GM23338 (cell line): ENCODE measurements around the gene DEDD2. TPM values are rescaled to one million over a fixed set of nuclear protein-coding genes. Genes with fewer than 3 reads are reported as not detected.
A peak's percentile ranks its signal among the peaks of the same experiment; 100 is the strongest.
"Not testable (repeated sequence)": the region's sequence is repeated elsewhere in the genome, so short reads cannot be mapped to it uniquely, and the experiment has no call there.

Source experiments
- ATAC-seq: fragments of 200-7000 bp; cut with Tn5 transposase; 3 replicates; pipeline ENCODE4 v1.9.1; 2020
- DNase-seq: peaks from one replicate; pipeline ENCODE4 v3.0.0-alpha.2; 2015; ENCODE audit warnings: low spot score
- H2AFZ ChIP-seq: fragments of 200-600 bp; sonication (generic); 2 replicates; pipeline ENCODE4 v1.8.0; 2016; ENCODE audit warnings: antibody characterized with exemption, mild to moderate bottlenecking, moderate library complexity
- H3F3A ChIP-seq: fragments of 200-600 bp; sonication (generic); replicated peaks from 2 replicates; pipeline ENCODE4 v1.8.0; 2017; ENCODE audit warnings: antibody characterized with exemption, mixed run types, low read depth
- H3K27ac ChIP-seq: fragments of 200-600 bp; sonication (generic); 2 replicates; pipeline ENCODE4 v1.6.1; 2016; ENCODE audit warnings: low read depth
- H3K27me3 ChIP-seq: fragments of 200-600 bp; sonication (generic); 2 replicates; pipeline ENCODE4 v1.8.0; 2016; ENCODE audit warnings: mild to moderate bottlenecking, mixed run types, moderate library complexity; ENCODE audit not compliant: insufficient read depth
- H3K36me3 ChIP-seq: fragments of 200-600 bp; sonication (generic); 2 replicates; pipeline ENCODE4 v1.8.0; 2016; ENCODE audit warnings: mild to moderate bottlenecking; ENCODE audit not compliant: insufficient read depth
- H3K4me1 ChIP-seq: fragments of 200-600 bp; sonication (generic); 2 replicates; pipeline ENCODE4 v1.8.0; 2016; ENCODE audit warnings: mild to moderate bottlenecking, moderate library complexity; ENCODE audit not compliant: insufficient read depth
- H3K4me2 ChIP-seq: fragments of 200-600 bp; sonication (generic); 2 replicates; pipeline ENCODE4 v1.7.1; 2017; ENCODE audit warnings: mixed run types
- H3K4me3 ChIP-seq: fragments of 200-600 bp; sonication (generic); 2 replicates; pipeline ENCODE4 v1.6.1; 2016; ENCODE audit warnings: mixed run types
- H3K79me2 ChIP-seq: fragments of 200-600 bp; sonication (generic); replicated peaks from 2 replicates; pipeline ENCODE4 v1.8.0; 2017; ENCODE audit warnings: mild to moderate bottlenecking; ENCODE audit not compliant: insufficient read depth
- H3K9me2 ChIP-seq: fragments of 200-600 bp; sonication (generic); 2 replicates; pipeline ENCODE4 v1.8.0; 2017; ENCODE audit not compliant: insufficient read depth
- H4K20me1 ChIP-seq: fragments of 200-600 bp; sonication (generic); replicated peaks from 2 replicates; pipeline ENCODE4 v1.8.0; 2017; ENCODE audit warnings: mild to moderate bottlenecking; ENCODE audit not compliant: insufficient read depth
- H3K27ac Mint-ChIP-seq: 2 replicates; pipeline ENCODE4 v1.8.0; 2020; ENCODE audit warnings: inconsistent platforms, mild to moderate bottlenecking, moderate library complexity, mixed read lengths
- H3K27me3 Mint-ChIP-seq: 3 replicates; pipeline ENCODE4 v1.8.0; 2022; ENCODE audit warnings: low read depth, mild to moderate bottlenecking, moderate library complexity, mixed read lengths, inconsistent platforms; ENCODE audit not compliant: insufficient read depth, poor library complexity
- H3K36me3 Mint-ChIP-seq: 3 replicates; pipeline ENCODE4 v1.8.0; 2021; ENCODE audit warnings: low read depth, mild to moderate bottlenecking, inconsistent platforms, moderate library complexity, mixed read lengths
- H3K4me1 Mint-ChIP-seq: 3 replicates; pipeline ENCODE4 v1.8.0; 2020; ENCODE audit warnings: mild to moderate bottlenecking, inconsistent platforms, mixed read lengths
- H3K4me3 Mint-ChIP-seq: 3 replicates; pipeline ENCODE4 v1.8.0; 2021; ENCODE audit warnings: moderate library complexity, mild to moderate bottlenecking, inconsistent platforms, mixed read lengths
- H3K9me3 Mint-ChIP-seq: 3 replicates; pipeline ENCODE4 v1.8.0; 2020; ENCODE audit warnings: moderate library complexity, mild to moderate bottlenecking, inconsistent platforms, mixed read lengths
- CREB1 ChIP-seq: fragments of 250-450 bp; sonication (Bioruptor Pico); IDR thresholded peaks from 2 replicates; pipeline ENCODE4 v1.5.0; 2020; ENCODE audit warnings: low read depth, mild to moderate bottlenecking, moderate library complexity
- EZH2 ChIP-seq: fragments of 200-600 bp; sonication (generic); IDR thresholded peaks from one replicate; pipeline ENCODE4 v1.8.0; 2017; ENCODE audit warnings: antibody characterized with exemption, mild to moderate bottlenecking, low read depth; ENCODE audit not compliant: unreplicated experiment
- EZH2phosphoT487 ChIP-seq: fragments of 200-600 bp; sonication (generic); IDR thresholded peaks from one replicate; pipeline ENCODE4 v1.8.1; 2018; ENCODE audit warnings: antibody characterized with exemption; ENCODE audit not compliant: unreplicated experiment
- JUNB ChIP-seq: IDR thresholded peaks from one replicate; pipeline ENCODE4 v1.6.1; 2016; ENCODE audit warnings: antibody characterized with exemption; ENCODE audit not compliant: unreplicated experiment
- POLR2AphosphoS5 ChIP-seq: IDR thresholded peaks from 2 replicates; pipeline ENCODE4 v1.6.1; 2016; ENCODE audit warnings: antibody characterized with exemption, low read depth
- STAT1 ChIP-seq: IDR thresholded peaks from one replicate; pipeline ENCODE4 v1.6.1; 2016; ENCODE audit warnings: antibody characterized with exemption; ENCODE audit not compliant: unreplicated experiment
- polyA plus RNA-seq: library from polyadenylated mRNA; unstranded; fragments of >200 nt; fragmentation: Nextera tagmentation; extraction: Ambion mirVana; gene quantifications from 2 replicates; pipeline ENCODE4 v1.2.1, GENCODE V29; 2016
- total RNA-seq: library from RNA; depleted of rRNA; stranded (reverse); fragments of >200 nt; shearing (Covaris generic); gene quantifications from 2 replicates; pipeline ENCODE4 v1.2.3, GENCODE V29; 2014
- TF ChIP-seq, protein P1 (sequence below): IDR thresholded peaks from 2 replicates; pipeline ENCODE4 v1.6.1; 2016; ENCODE audit warnings: antibody characterized with exemption
- TF ChIP-seq, protein P2 (sequence below): fragments of 250-450 bp; sonication (Bioruptor Pico); IDR thresholded peaks from 2 replicates; pipeline ENCODE4 v1.5.0; 2020; ENCODE audit warnings: mild to moderate bottlenecking, moderate library complexity
- TF ChIP-seq, protein P3 (sequence below): IDR thresholded peaks from one replicate; pipeline ENCODE4 v1.6.1; 2018; ENCODE audit warnings: antibody characterized with exemption; ENCODE audit not compliant: unreplicated experiment

Gene DEDD2
- total and polyA plus RNA-seq, 2 experiments from 2014 or later: 23.4 to 63.0 TPM

DNA sequence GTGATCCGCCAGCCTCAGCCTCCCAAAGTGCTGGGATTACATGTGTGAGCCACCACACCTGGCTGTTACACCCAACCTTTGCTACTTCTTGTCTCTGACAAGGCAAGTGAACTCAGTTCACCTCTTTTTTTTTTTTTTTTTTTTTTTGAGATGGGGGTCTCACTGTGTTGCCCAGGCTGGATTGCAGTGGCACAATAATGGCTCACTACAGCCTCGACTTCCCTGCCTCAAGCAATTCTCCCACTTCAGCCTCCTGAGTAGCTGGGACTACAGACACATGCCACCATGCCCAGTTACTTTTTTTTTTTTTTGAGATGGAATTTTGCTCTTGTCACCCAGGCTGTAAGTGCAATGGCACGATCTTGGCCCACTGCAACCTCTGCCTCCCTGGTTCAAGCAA lies 40.4 kb upstream of the DEDD2 start:
- not testable (repeated sequence) for H3K4me3 Mint-ChIP-seq, H3K9me3 Mint-ChIP-seq, H3K9me2 ChIP-seq, H3K4me2 ChIP-seq, H3K27ac ChIP-seq, H3K27ac Mint-ChIP-seq, H3K36me3 ChIP-seq, H3K4me1 ChIP-seq, ATAC-seq, H3K4me3 ChIP-seq, H3K36me3 Mint-ChIP-seq, DNase-seq, H2AFZ ChIP-seq, H3K4me1 Mint-ChIP-seq, H4K20me1 ChIP-seq
- H3K27me3 ChIP-seq: peaks cover 17% of the 10 kb centered on the region
- peaks cover 11% of the 10 kb centered on the region for H3K79me2 ChIP-seq
- peaks cover 17% of the 10 kb centered on the region for H3F3A ChIP-seq
- peaks cover 27% of the 10 kb centered on the region for H3K27me3 Mint-ChIP-seq

DNA sequence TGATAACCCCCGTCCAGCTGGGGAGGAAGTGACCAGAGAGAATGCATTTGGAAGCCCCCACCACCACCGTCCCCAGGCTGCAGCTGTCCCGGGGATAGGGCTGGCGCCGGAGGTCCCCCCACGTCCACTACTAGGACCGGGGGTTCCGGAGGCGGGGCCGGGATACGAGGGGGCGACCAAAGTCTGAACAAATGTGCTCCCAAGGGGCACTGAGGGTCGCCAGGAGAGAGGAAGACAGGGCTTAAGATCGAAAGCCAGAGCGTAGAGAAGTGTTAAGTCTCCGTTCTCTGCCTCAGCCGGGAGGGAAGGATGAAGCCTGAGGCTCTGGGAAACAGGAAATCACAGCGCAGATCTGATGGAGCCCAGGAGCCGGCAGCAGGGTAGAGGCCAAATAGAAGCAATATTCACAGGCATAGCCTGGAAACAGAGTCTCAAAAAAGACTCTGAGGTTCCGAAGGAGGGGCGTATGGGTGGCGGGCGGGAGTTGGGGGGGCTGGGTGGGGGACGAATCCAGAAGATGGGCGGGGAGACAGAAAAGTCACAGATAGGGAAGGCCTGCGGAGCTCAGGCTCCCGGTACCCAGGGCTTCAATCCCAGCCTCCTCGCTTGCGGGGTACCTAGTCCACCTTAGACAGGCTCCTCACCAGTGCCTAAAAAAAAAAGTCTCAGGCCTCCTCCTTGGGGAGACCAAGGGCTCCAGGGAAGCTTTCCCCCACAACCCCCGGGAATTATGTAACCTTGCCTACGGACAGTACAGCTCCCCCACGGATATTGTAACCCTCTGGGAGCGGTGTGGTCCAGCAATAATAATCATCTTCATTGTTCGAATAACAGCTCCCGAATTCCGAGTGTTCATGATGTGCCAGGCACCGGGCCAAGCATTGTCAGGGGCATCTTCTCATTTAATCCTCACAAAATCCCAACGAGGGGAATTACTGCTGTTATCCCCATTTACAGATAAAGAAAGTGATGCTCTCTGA lies 38.6 kb upstream of the DEDD2 start:
- Histone ChIP-seq H2AFZ (peak overlapping the region; percentile 89; the same call in 1 of the 2 replicates), H3F3A (peaks cover 17% of the 10 kb centered on the region), H3K27ac (peak overlapping the region; percentile 83; the same call in 1 of the 2 replicates), H3K79me2 (peaks cover 24% of the 10 kb centered on the region), H3K36me3 (no peaks in the 10 kb centered on the region), H3K27me3 (peaks cover 17% of the 10 kb centered on the region), H3K4me3 (peak overlapping the region; percentile 96), H4K20me1 (no peaks in the 10 kb centered on the region), H3K4me2 (peak overlapping the region; percentile 99), H3K9me2 (no peaks in the 10 kb centered on the region), H3K4me1 (peaks cover 19% of the 10 kb centered on the region)
- Mint-ChIP-seq H3K9me3 (no peaks in the 10 kb centered on the region; the same call in 1 of the 3 replicates), H3K4me1 (peaks cover 24% of the 10 kb centered on the region), H3K27me3 (peaks cover 35% of the 10 kb centered on the region), H3K4me3 (peak overlapping the region; percentile 71), H3K36me3 (peaks cover 4% of the 10 kb centered on the region; the same call in 1 of the 3 replicates), H3K27ac (no peak overlapping the region; the same call in 1 of the 2 replicates)
- DNase-seq (peak; percentile 79), ATAC-seq (peak; percentile 16)
- TF ChIP-seq EZH2 (no peak), STAT1 (no peak), POLR2AphosphoS5 (no peak), EZH2phosphoT487 (no peak), CREB1 (no peak), JUNB (no peak)
- TF ChIP-seq, protein P1, sequence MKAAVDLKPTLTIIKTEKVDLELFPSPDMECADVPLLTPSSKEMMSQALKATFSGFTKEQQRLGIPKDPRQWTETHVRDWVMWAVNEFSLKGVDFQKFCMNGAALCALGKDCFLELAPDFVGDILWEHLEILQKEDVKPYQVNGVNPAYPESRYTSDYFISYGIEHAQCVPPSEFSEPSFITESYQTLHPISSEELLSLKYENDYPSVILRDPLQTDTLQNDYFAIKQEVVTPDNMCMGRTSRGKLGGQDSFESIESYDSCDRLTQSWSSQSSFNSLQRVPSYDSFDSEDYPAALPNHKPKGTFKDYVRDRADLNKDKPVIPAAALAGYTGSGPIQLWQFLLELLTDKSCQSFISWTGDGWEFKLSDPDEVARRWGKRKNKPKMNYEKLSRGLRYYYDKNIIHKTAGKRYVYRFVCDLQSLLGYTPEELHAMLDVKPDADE: no peak; the same call in 1 of the 2 replicates
- TF ChIP-seq, protein P2, sequence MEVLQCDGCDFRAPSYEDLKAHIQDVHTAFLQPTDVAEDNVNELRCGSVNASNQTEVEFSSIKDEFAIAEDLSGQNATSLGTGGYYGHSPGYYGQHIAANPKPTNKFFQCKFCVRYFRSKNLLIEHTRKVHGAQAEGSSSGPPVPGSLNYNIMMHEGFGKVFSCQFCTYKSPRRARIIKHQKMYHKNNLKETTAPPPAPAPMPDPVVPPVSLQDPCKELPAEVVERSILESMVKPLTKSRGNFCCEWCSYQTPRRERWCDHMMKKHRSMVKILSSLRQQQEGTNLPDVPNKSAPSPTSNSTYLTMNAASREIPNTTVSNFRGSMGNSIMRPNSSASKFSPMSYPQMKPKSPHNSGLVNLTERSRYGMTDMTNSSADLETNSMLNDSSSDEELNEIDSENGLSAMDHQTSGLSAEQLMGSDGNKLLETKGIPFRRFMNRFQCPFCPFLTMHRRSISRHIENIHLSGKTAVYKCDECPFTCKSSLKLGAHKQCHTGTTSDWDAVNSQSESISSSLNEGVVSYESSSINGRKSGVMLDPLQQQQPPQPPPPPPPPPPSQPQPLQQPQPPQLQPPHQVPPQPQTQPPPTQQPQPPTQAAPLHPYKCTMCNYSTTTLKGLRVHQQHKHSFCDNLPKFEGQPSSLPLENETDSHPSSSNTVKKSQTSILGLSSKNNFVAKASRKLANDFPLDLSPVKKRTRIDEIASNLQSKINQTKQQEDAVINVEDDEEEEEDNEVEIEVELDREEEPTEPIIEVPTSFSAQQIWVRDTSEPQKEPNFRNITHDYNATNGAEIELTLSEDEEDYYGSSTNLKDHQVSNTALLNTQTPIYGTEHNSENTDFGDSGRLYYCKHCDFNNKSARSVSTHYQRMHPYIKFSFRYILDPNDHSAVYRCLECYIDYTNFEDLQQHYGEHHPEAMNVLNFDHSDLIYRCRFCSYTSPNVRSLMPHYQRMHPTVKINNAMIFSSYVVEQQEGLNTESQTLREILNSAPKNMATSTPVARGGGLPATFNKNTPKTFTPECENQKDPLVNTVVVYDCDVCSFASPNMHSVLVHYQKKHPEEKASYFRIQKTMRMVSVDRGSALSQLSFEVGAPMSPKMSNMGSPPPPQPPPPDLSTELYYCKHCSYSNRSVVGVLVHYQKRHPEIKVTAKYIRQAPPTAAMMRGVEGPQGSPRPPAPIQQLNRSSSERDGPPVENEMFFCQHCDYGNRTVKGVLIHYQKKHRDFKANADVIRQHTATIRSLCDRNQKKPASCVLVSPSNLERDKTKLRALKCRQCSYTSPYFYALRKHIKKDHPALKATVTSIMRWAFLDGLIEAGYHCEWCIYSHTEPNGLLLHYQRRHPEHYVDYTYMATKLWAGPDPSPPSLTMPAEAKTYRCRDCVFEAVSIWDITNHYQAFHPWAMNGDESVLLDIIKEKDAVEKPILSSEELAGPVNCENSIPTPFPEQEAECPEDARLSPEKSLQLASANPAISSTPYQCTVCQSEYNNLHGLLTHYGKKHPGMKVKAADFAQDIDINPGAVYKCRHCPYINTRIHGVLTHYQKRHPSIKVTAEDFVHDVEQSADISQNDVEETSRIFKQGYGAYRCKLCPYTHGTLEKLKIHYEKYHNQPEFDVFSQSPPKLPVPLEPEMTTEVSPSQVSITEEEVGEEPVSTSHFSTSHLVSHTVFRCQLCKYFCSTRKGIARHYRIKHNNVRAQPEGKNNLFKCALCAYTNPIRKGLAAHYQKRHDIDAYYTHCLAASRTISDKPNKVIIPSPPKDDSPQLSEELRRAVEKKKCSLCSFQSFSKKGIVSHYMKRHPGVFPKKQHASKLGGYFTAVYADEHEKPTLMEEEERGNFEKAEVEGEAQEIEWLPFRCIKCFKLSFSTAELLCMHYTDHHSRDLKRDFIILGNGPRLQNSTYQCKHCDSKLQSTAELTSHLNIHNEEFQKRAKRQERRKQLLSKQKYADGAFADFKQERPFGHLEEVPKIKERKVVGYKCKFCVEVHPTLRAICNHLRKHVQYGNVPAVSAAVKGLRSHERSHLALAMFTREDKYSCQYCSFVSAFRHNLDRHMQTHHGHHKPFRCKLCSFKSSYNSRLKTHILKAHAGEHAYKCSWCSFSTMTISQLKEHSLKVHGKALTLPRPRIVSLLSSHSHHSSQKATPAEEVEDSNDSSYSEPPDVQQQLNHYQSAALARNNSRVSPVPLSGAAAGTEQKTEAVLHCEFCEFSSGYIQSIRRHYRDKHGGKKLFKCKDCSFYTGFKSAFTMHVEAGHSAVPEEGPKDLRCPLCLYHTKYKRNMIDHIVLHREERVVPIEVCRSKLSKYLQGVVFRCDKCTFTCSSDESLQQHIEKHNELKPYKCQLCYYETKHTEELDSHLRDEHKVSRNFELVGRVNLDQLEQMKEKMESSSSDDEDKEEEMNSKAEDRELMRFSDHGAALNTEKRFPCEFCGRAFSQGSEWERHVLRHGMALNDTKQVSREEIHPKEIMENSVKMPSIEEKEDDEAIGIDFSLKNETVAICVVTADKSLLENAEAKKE (CRISPR knock-in tag): no peak
- TF ChIP-seq, protein P3, sequence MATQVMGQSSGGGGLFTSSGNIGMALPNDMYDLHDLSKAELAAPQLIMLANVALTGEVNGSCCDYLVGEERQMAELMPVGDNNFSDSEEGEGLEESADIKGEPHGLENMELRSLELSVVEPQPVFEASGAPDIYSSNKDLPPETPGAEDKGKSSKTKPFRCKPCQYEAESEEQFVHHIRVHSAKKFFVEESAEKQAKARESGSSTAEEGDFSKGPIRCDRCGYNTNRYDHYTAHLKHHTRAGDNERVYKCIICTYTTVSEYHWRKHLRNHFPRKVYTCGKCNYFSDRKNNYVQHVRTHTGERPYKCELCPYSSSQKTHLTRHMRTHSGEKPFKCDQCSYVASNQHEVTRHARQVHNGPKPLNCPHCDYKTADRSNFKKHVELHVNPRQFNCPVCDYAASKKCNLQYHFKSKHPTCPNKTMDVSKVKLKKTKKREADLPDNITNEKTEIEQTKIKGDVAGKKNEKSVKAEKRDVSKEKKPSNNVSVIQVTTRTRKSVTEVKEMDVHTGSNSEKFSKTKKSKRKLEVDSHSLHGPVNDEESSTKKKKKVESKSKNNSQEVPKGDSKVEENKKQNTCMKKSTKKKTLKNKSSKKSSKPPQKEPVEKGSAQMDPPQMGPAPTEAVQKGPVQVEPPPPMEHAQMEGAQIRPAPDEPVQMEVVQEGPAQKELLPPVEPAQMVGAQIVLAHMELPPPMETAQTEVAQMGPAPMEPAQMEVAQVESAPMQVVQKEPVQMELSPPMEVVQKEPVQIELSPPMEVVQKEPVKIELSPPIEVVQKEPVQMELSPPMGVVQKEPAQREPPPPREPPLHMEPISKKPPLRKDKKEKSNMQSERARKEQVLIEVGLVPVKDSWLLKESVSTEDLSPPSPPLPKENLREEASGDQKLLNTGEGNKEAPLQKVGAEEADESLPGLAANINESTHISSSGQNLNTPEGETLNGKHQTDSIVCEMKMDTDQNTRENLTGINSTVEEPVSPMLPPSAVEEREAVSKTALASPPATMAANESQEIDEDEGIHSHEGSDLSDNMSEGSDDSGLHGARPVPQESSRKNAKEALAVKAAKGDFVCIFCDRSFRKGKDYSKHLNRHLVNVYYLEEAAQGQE: no peak
